GM12875 (cell line): ENCODE data around the gene RBM12.

Experiments
- H3K4me3 ChIP-seq: one replicate; pipeline ENCODE4 v1.5.1; 2011; ENCODE audit warnings: low read depth, low read length, control low read depth
- TF ChIP-seq, protein P1 (sequence below): IDR thresholded peaks from 2 replicates; pipeline ENCODE4 v1.5.1; 2011; ENCODE audit warnings: low read depth, mild to moderate bottlenecking, control low read depth, inconsistent platforms, low read length, moderate library complexity, borderline replicate concordance; ENCODE audit not compliant: insufficient read depth

Gene RBM12

DNA sequence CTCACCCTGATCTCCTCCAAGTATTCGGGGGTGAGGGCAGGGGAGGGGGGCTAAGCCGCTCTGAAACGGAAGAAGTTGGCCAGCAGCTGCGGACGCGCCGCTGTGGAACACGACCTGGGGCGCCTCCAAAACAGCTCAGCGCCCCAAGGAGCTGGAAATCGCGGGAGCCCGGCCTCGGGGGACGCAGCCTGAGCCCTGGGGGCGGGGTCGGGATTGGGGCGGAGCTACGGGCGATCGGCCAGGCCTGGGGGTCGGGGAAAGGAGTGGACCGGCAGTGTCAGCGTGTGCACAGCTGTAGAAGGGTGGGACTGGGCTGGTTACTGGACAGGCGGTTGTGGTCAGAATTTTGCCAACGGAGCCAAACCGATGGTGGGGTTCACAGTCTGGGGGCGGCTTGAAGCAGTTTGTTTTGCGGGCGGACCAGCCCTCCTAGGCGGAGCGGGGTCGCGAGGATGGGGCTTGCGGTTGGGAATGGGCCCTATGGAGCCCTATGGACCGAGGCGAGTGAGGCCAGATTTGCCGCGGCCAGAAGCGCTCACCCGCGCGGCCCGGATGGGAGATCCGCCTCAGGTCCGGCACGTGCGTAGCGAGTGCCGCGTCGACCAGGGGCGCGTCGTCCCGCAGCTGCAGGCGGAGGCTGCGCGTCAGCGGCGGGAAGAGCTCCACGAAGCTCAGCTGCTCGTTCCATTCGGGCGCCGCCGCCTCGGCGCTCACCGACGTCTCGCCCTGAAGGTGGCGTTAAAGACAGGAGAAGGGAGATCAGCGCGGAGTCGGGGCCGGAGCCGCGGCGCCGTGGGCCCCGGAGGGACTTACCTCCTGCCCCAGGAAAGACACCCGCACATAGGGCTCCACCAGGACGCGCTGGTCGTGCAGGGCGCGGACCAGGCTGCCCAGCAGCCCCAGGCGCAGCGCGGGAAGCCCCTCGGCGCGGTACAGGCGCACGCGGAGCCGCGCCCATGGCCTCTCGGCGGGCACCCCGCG, 63.4 kb downstream of the RBM12 start:
- TF ChIP-seq, protein P1, sequence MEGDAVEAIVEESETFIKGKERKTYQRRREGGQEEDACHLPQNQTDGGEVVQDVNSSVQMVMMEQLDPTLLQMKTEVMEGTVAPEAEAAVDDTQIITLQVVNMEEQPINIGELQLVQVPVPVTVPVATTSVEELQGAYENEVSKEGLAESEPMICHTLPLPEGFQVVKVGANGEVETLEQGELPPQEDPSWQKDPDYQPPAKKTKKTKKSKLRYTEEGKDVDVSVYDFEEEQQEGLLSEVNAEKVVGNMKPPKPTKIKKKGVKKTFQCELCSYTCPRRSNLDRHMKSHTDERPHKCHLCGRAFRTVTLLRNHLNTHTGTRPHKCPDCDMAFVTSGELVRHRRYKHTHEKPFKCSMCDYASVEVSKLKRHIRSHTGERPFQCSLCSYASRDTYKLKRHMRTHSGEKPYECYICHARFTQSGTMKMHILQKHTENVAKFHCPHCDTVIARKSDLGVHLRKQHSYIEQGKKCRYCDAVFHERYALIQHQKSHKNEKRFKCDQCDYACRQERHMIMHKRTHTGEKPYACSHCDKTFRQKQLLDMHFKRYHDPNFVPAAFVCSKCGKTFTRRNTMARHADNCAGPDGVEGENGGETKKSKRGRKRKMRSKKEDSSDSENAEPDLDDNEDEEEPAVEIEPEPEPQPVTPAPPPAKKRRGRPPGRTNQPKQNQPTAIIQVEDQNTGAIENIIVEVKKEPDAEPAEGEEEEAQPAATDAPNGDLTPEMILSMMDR = peak; percentile 44
- peak overlapping the region; percentile 27 for H3K4me3 ChIP-seq

DNA sequence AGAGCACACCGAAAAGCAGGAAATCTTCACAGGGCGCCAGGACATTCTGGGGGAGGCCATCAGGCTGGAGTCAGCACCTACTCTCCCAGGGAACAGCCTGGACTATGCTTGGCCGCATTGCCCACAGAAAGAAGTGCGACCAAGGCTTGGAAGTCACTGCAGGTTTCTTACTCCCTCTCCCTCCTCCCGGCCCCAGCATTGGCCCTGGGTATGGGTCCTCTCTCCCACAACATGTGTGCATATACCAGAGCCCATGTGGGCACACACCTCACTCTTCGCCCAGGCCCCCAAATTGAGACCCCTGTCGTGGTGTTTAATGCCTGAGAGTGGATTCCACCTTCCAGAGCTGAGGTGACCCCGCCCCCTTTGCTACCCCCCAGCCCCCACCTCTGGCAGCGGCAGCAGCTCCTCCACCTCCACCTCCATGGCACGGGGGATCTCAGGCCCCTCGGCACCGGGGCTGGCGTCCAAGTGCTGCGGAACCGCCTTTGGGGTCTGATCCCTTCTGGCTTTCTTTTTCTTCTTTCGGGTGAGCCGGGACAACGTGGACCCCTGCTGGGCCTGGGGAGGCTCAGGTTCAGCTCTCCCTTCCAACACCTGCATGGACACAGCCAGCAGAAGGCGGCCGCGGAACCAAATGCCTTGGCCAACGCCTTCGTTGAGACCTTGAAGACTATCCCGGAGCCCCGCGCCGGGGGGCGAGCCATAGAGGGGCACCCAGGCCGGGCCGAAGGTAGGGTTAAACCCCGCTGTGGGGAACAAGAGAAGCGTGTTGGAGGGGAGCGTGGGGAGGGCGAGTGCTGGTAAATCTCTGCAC, 64.3 kb downstream of the RBM12 start:
- H3K4me3 ChIP-seq = no peak overlapping the region
- TF ChIP-seq, protein P1 = no peak

DNA sequence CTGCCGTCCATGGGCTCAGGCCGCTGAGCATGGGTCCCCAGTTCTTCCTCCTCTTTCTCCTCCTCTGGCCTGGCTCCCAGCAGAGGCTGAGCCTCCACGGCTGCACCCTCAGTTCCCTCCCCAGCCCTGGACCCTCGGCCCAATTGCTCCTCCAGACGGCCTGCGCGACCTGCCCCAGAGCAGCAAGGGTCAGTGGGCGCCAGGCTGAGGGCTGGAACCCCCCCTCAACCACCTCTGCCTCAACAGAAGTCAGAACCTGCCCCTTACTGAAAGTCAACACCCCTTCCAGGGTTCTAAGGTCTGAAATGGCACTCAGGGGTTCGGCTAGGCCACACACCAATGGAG, 65.0 kb downstream of the RBM12 start:
- no peak overlapping the region for H3K4me3 ChIP-seq
- TF ChIP-seq, protein P1 = no peak
